GM21515 (cell line): ENCODE results near the gene CDH4.

Experiments used
- ATAC-seq: cut with Tn5 transposase; IDR thresholded peaks from one replicate; pipeline ENCODE4 v1.9.1; 2021; ENCODE audit not compliant: unreplicated experiment

CDH4 gene

DNA sequence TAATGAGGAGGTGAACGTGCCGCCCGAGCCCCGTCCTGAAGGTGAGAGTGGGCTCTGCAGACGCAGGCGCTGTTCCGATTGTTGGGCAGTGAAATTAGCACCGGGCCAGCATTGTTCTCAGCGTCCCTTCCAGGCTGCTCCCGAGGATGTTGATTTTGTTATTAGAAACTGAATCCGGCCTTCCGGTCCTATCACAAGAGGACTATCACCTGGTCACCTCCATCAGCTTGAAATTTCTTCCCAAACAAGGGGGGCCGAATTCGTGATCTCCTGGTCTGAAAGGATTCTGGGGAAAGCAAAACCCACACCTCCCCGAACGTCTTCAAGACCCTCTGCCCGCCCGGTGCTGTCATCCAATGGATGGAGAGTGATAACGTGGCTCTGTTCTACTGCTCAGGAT, 627.6 kb downstream of the CDH4 start:
- ATAC-seq, result no peak

DNA sequence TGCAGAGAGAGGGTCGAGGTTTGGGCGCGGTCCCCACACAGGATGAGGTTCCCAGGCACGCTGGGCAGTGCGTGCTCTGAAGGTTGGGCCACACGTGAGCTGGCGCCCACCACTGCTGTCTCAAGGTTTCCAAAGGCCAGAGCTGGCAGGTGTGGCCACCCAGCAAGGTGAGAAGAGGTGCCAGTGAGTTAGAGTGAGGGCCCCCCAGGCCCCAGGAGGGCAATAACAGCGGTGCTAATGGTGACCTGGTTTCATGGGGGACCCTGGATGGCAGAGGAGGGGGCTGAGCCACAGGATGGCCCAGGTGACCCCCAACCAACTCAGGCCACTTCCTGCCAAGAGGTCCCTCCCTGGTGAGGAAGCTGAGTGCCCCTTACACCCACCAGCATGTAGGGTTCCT, 628.6 kb downstream of the CDH4 start:
- no peak for ATAC-seq

DNA sequence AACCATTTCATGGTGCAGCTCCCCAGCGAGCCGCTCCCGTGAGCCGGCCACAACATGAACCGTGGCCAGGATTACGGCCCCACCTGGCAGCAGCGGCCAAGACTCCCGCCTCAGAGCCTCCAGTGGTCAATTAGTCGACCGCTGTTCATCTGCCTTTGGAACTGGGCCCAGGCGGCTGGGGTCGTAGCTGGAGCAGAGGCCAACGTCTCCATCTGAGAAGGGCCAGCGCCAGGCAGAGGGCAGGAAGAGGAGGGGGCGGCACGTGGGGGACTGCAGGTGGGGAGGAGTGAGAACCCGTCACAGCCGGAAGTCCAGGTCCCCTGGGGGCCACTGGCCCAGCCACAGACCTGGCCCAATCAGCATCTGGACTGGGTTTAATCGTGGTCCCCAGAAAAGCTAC, 629.4 kb downstream of the CDH4 start:
- ATAC-seq, result no peak

DNA sequence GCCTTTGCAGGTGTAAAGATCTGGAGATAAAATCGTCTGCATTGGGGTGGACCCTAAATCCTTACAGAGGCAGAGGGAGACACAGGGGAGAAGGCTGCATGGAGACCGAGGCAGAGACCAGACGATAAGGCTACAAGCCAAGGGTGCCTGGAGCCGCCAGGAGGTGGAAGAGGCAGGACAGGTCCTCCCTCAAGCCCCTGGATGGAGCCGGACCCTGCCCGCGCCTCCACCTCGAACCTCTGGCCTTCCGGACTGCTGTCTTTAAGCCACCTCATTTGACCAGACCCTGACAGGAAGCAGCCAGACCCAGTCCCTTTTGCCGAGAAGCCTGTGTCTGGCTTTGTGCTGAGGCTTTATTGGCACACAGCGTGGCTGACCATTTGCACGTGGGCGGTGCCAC, 629.8 kb downstream of the CDH4 start:
- no peak for ATAC-seq

DNA sequence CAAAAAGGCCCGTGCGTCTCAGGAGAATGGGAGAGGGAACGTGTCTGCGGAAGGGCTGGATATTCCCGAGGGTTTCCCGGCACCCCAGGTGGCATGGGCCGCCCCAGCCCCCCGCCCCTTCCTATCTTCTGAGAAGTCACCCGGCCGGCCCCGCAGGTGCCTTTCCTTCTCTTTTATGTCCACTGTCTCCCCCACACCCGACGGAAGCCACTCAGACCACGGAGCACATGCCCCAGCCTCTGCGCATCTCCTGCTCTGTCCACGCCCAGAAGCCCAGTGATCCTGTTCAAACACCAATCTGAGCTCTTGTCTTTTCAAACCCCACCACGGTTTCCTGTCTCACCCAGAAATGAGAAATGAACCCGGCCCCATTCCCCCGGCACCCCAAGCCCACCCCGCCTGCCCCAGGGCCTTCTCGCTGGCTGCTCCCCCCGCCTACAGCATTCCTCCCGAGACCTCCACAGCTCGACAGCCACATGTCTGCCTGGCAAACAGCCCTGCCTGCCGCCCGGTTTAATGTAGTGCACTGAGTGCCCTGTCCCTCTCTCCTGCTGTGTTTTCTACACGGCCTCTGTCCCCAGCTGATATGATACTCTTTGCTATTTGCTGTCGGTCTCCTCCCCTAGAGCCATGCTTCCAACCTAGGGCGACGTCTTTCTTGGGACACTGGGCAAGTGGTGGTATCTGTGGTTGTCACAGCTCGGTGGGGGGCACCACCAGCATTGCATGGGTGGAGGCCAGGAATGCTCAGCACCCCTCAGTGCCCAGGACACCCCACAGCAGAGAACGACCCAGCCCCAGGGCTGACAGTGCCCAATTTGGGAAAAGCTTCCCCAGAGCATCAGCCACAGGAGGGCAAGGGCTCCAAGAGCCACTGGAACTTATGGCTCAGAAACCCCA, 630.9 kb downstream of the CDH4 start:
- no peak for ATAC-seq

DNA sequence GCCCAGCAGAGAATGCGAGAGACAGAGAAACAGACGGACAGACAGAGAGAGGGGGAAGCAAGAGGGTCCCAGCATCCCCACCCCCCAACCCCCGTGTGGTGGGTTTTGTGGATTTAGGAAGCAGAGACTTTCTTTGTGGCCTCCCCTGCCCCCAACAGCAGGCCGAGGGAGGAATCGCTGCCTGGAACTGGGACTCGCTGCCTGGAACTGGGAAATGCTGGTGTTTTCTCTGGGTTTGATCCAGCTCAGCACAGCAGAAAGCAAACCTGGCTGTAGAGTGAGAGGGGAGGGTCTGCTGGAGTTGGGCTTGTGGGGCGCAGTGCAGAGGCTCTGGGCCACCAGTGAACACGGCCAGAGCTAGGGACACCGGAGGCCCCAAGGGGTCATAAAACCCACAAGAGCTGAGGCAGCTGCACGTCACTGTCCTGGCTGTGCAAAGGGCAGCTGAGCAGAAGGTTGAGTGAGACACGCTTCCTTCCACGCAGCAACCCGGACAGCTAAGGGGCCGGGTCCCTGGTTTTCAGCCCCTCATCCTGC, 631.9 kb downstream of the CDH4 start:
- no peak for ATAC-seq

DNA sequence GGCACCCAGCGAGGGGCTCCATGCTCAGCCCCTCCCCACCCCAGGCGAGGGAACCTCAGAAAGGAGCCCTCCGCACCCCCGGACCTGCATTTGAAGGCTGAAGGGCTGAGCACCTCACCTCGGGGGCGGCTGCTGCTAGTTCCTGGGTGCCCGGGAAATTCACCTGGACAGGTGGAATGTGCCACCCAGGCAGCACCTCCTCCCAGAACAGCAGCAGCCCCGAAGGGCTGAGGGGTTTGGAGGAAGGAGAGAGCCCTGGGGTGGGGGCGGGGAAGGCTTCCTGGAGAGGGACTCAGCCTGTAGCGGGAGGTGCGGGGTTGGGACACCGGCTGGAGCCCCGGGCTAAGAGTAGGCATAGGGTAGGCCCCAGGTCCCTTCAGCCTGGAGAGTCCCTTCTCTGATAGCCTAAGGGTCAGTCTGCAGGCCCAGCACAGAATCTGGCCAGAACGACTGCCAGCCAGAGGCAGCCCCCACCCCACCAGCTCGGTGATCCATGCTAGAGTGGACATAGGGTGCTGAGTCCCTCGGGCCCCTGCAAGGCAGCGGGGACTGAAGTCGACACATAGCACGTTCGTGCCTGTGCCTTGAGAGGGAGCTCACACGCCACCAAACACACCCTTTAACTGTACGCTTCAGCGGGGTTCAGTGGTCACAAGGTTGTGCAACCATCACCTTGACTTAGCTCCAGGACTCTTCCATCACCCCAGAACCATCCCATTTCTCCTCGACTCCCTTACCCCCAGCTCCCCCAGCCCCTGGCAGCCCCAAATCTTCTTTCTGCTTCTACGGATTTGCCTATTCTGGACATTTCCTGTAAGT, 632.7 kb downstream of the CDH4 start:
- ATAC-seq, result no peak

DNA sequence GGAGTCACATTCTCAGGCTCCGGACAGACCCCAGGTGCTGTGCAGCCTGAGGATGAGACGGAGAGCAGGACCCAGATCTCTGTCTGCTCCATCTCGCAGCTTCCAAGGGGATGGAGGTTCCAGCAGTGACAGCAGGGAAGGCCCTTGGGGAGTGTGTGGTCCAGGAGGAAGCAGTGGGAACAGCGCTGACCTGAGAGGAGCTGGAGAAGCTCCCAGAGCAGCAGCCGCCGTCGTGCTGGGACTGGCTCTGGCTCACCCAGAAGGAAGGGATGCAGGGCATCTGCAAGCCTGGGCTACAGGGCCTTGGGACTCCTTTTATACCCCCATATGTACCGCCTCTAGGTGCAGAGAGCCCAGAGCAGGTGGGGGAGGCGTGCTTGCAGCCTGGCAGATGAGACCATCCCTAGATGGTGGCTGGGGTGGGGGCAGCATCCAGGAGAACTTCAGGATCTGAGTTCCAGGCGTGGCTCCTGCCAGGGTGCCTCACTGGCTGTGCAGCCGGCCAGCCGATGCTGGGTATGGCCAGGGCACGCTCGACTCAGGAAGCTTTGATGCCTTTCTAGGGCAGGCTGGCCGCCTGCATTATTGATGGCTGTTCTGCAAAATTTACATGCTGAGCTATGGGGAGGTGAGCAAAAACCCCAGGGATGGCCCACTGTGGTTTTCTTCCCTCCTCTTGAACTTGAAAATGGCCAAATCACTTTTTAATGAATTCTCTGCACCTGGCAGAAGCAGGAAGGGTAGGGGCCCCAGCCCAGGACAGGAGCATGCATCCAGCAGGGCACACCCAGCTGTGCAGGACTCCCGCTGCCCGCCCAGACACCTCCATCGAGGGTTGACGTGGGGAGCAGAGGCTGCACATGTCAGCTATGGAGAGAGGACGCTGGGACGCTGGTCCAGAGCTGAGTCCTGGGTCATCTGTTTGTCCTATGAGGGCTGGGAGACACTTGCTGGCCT, 634.0 kb downstream of the CDH4 start:
- no peak for ATAC-seq

DNA sequence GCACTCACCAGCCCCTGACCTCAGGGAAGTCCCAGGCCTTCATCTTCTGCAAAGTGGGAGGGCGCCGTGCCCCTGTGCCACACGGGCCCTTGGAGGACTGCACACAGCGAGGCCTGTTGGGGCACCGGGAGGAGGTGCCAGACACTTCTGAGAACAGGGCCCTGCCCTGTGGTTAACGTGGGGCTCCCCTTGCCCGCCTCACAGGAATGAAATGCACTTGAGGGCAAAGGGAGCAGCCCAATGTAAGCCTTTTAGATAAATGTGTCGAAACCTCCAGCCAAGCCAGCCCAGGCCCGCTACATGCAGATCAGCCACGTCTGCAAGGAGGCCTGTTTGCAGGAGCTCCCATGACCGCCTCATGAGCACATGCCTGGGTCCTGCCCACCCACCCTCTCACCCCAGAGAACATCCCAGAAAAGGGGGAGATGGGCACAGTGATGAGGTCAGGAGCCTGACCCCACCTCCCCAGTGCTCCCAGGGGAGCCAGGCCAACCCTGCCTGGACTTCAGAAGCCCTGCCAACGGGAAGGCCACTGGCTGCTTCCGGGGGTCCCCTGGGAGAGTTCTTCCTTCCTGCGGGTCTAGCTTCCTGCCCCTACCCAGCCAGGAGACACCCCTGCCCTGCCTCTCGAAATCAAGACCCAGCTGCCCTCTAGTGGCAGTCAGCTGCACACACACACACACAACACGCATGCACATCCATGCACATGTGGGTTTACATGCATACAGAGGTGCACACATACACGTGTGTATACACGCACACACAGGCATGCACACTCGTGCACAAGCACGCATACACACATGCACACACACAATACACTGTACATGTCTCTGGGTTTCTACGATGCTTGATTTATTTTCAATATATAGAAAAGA, 634.9 kb downstream of the CDH4 start:
- no peak for ATAC-seq

DNA sequence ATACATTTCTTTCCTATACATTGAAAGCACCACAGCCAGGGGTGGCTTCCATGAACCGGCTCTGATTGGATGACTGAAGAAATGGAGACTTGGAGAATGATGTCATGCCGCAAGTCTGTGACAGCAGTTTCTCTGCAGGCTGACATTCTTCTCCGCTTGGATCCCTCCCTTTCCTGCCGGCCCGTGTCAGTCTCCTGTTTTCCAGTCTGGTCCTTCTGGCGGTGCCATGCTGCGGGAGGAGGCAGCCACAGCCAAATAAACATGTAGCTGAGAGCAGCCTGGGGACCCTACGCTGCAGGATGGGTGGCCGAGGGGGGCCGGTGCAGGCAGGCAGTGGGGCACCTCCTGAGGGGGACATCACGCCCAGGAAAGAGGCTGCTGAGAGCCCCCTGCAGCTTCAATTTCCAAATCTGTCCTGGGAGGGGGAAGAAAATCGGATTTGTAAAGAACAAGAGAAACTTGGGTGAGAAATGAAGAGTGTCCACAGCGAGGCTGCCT, 635.6 kb downstream of the CDH4 start:
- ATAC-seq, result no peak

DNA sequence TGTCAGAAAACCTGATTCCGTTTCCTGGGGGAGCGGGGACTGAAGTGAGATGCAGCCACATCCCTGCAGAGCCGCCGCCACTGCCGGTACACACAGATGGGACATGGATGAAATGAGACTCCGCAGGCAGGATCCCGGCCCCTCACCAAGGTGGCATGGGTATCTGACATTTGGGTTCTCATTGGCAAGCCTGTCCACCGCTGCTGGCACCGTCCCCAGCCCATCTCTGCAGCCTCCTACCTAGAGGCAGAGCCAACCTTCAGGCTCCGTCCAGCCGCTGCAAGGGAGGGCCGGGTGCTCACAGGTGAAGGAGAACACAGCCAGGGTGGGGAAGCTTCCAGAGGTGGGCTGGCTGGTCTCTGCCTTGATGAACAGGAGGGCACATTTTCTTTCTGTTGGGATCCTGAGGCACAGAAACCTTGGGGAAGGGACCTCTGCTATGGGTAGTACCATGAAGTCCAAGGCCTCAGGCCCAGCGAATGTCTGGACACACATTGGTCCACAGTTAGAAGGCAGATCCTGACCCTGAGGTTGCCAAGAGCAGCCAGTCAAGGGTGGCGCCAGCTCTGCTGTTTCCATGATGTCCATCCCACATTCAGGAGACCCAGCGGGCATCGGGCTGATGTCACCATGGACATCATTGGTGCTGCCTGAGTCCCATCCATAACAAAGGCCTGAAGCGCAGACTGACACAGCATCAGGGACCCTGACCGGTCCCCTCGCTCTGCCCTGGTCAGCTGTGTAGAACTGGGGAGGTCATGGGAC, 636.2 kb downstream of the CDH4 start:
- no peak for ATAC-seq

DNA sequence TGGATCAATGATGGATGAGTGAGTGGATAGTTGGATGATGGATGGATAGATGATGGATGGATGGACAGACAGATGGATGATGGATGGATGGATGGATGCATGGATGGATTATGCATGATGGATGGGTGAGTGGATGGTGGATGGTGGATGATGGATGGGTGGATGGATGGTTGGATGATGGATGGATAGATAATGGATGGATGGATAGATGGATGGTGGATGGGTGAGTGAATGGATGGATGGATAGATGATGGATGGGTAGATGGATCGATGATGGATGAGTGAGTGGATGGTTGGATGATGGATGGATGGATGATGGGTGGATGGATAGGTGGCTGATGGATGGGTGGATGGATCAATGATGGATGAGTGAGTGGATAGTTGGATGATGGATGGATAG, 637.6 kb downstream of the CDH4 start:
- ATAC-seq, result no peak

DNA sequence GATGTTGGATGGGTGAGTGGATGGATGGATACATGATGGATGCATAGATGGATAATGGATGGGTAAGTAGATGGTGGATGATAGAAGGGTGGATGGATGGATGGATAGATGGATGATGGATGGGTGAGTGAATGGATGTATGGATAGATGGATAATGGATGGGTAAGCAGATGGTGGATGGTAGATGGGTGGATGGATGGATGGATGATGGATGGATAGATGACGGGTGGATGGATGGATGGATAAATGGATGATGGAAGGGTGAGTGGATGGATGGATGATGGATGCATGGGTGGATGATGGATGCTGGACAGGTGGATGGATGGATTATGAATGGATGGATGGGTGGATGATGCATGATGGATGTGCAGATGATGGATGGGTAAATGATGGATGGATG, 638.1 kb downstream of the CDH4 start:
- ATAC-seq, result no peak

DNA sequence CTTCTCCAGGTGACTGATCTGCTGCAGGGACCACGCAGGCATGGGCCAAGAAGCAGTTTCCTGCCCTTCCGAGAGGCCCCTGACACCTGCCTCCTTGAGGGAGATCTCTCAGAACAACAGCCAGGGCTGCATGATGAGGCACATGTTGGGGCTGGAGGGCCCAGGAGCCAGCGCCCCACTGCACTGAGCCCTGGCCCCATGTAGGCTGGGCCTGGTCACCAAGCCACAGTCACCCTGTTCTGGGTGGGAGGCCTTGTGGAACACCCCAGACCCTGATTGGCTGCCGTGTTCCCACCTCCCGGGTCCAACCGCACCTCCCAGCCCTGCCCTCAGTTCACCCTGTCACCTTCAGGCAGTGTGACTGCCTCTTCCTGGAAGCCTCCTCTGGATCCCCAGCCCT, 639.4 kb downstream of the CDH4 start:
- no peak for ATAC-seq

DNA sequence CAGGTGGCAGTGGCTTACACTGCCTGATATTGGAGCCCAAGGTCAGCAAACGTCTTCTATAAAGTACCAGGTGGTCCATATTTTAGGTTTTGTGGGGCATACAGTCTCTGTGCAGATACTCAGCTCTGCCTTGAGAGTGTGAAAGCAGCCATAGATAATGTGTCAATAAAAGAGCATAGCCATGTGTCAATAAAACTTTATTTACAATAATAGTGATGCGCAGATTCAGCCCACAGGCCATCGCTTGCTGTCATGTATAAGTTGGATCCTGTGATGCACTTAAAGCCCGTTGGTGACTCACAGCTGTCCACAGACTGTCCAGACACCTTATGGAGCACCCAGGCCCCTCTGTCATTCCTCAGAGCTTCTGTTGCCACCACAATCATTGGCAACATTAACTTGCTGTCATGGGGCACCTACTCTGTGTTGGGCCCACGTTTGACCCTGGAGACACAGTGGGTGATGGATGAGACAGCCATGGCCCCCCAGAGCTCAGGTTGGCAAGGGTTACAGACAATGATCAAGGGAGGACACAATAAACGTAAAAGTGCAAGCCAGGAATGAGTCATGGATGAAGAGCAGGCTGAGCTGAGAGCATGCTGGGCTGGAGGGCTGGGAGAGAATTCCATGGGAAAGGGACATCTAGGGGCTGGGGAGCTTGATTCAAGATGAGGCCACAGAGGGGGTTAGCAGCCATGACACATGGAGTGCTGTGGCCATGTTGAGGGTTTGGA, 640.0 kb downstream of the CDH4 start:
- ATAC-seq, result no peak

DNA sequence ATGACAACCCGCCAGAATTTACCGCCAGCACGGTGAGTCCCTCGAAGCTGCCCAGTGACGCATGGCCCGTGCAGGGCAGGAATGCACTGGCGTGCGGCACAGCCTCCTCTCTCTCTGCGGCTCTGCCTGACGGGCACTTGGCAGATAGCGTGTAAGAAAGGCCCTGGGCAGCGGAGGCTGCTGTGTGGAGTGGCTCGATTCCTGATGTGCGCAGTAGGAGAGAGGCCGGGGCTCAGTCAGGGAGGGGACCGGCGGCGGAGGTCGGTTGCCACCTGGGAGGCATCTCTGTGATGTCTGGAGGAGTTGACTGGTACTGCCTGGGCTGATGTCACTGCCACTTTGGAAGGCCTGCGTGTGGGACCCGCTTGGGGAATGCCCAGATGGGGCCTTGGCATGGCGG, 643.0 kb downstream of the CDH4 start:
- ATAC-seq, result no peak

DNA sequence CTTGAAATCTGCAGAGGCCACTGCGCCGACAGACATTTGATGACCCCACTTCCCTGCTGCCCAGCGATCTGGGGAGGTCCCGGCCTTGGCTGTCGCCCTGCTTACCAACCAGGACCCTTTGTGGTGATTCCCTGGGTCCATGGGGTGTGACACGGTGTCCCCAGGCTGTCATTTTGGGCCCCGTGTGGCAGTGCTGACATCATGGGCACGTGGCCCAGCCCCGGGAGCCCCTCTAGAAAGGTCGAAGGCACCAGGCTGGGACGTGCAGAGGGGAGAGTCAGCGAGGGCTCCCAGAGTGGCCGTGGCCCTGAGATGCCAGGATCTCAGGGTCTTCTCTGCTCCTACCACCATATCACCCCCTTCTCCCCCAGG, 643.6 kb downstream of the CDH4 start:
- ATAC-seq, result no peak
